NCI-H510A (cell line): ENCODE data around the gene OR4A15.

ENCODE experiments used
- DNase-seq: peaks from one replicate; lab custom pipeline; 2025; lab: John Stamatoyannopoulos, UW

OR4A15 gene

GRCh38 chr11:55367674-55368073, at the start of gene OR4A15:
TSS of gene OR4A15 (plus strand) at chr11:55367974. CDS start at chr11:55367974, 0 bp downstream.
- DNase-seq: no peak

DNA sequence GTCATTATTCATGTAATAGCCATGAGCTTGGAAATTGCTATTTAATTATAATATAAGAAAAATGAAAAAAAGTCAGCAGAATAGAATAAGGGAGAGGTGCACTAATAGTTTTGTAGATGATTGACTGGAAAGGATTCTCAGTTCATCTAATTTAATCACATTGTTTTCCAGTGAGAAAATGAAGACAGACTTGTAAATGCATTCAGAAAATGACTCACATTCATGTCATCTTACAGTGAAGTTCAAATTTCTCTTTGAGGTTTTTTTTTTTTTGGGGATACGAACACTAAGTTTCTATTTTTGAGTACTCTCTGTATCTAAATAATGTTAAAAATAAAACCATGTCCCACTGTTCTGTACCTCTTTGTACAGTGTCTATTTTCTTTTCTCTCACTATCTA, 43.3 kb upstream of the OR4A15 start:
- no peak for DNase-seq

GRCh38 chr11:55342901-55343300, 24.9 kb upstream of the OR4A15 start, which contains the start of gene OR4A16:
TSS of gene OR4A16 (plus strand) at chr11:55343201. CDS start at chr11:55343201, 0 bp downstream.
- DNase-seq: no peak

- no peak for DNase-seq
Measured at GRCh38 chr11:55345306-55345705, 22.5 kb upstream of the OR4A15 start.

DNA sequence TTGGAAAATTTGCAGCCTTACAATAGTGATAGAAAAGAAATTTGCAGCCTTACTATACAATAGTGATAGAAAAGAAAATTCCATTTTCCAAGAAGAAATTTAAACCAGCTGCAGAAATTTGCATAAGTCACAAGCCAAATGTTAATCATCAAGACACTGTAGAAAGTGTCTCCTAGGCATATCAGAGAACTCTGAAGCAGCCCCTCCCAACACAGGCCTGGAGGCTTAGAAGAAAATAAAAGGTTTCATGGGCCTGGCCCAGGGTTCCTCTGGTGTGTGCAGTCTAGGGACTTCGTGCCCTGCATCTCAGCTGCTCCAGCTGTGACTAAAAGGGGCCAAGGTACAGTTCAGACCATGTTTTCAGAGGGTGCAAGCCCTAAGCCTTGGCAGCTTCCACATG, 18.7 kb upstream of the OR4A15 start:
- no peak for DNase-seq

DNA sequence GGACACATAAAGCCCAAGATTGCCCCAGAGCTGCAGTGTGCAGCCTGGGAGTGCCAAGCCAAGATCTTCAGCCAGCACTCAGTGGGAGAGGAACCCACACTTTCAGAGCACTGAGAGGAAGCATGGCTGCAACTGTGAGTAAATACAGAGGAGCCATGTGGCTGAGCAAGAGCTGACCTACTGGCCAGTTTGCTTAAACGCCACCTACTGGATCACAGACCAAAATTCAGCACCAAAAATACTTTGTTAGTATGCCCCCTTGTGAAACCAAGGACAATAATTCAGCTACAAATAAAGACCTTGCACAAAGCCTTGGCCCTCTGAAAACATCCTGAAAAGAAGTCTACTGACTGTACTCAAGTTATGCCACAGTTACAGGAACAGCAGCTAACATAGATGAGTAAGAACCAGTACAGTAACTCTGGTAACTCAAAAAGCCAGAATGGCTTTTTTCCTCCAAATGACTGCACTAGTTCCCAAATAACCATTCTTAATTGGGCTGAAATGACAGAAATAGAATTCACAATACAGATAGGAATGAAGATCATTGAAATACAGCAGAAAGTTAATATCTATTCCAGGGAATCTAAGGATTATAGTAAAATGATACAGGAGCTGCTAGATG, 10.1 kb upstream of the OR4A15 start:
- no peak for DNase-seq

- DNase-seq: no peak
Measured at GRCh38 chr11:55401011-55401410, 33.2 kb downstream of the OR4A15 start.
